ENCODE data around the gene TMEM245.
"Not testable (repeated sequence)": the region's sequence is repeated elsewhere in the genome, so short reads cannot be mapped to it uniquely, and the experiment has no call there.

Gene TMEM245

DNA sequence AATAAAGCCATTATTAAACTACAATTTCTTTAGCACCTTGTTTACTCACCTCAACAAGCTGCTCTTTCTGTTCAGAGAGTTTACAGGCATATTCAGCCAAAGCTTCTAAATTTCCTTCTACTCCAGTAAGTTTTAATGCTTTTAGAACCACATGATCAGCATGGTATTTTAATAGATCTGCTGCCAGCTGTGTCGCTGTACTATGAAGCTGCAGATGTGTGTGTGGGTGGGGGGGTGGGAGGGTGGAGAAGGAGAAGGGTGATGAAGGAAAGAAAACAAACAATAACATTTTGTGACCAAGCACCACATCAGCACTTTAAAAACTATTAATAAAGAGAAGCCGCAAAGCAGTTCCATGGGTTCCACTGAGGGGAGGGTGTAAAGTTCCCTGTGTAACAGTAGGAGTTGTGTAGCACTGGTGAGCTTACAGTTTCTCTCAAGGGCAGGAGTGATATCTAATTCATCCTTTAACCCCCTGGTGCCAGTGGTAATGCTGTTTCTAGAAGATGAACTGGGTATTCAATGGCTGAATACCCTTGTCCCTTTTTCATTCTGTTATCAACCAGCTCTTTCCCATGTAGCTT, 147.0 kb downstream of the TMEM245 start:
- Mint-ChIP-seq H3K27me3 (no peaks in the 10 kb centered on the region), H3K27ac (ENCODE audit: low read depth) (no peak overlapping the region), H3K36me3 (ENCODE audit: insufficient read depth) (no peaks in the 10 kb centered on the region), H3K4me3 (no peak overlapping the region), H3K4me1 (no peaks in the 10 kb centered on the region), H3K9me3 (no peaks in the 10 kb centered on the region)
- DNase-seq (ENCODE audit: low spot score in 2 of 2) = no peak
- ATAC-seq (replicated peaks; ENCODE audit: extremely low read depth, poor library complexity, severe bottlenecking) = no peak

DNA sequence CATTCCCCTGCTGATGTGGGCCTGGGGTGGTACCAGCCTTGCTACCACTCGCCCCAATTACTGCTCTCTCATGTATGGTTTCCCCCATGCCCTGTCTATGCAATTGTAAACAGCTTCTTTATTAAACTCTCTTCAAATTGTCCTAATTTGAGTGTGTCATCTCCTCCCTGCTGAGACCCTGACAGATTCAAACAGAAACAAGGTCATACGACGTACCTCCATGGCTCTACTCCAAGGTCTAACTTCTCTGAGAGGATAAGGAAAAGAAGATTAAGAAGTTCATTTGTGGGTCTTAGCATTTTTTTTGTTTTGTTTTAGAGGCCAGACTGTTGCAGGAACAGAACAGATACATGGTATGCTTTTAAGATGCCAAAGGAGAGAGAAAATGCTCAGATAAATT, 147.6 kb downstream of the TMEM245 start:
- no peak overlapping the region for H3K27ac Mint-ChIP-seq (ENCODE audit: low read depth)
- no peaks in the 10 kb centered on the region for H3K36me3 Mint-ChIP-seq (ENCODE audit: insufficient read depth)
- H3K4me3 Mint-ChIP-seq = no peak overlapping the region
- DNase-seq (ENCODE audit: low spot score in 2 of 2) (no peak), ATAC-seq (replicated peaks; ENCODE audit: extremely low read depth, poor library complexity, severe bottlenecking) (no peak)
- no peaks in the 10 kb centered on the region for H3K4me1 Mint-ChIP-seq
- H3K27me3 Mint-ChIP-seq = no peaks in the 10 kb centered on the region
- no peaks in the 10 kb centered on the region for H3K9me3 Mint-ChIP-seq

DNA sequence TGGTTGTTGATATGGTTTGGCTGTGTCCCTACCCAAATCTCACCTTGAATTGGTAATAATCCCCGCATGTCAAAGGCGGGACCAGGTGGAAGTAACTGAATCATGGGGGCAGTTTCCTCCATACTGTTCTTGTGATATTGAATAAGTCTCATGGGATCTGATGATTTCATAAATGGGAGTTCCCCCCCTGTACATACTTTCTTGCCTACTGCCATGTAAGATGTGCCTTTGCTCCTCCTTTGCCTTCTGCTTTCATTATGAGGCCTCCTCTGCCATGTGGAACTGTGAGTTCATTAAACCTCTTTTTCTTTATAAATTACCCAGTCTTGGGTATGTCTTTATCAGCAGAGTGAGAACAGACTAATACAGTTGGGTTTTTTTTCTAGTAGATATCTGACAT, 148.4 kb downstream of the TMEM245 start:
- H3K4me1 Mint-ChIP-seq; H3K9me3 Mint-ChIP-seq; H3K4me3 Mint-ChIP-seq; H3K27ac Mint-ChIP-seq (ENCODE audit: low read depth); H3K36me3 Mint-ChIP-seq (ENCODE audit: insufficient read depth); ATAC-seq (replicated peaks; ENCODE audit: extremely low read depth, poor library complexity, severe bottlenecking); H3K27me3 Mint-ChIP-seq; DNase-seq (ENCODE audit: low spot score in 2 of 2): not testable (repeated sequence)

DNA sequence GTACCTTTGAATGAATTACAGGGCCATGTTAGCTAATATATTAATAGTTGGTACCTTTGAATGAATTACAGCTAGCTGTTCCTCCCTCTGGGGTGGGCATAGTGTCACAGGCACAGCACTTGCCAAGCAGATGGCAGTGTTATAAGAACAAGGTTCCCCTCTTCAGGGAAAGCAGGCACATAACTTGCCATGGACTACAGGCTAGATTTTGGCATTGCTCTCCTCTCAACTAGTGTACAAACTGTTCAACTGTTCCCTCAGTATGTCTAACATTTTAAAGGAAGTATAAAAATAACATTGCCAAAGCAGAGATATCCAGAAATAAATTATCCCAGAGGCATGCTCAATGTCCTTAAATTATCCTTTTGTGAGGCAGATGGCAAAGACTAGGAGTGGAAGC, 151.8 kb downstream of the TMEM245 start:
- H3K27ac Mint-ChIP-seq (ENCODE audit: low read depth) = no peak overlapping the region
- no peak overlapping the region for H3K4me3 Mint-ChIP-seq
- no peaks in the 10 kb centered on the region for H3K9me3 Mint-ChIP-seq
- H3K27me3 Mint-ChIP-seq = no peaks in the 10 kb centered on the region
- H3K4me1 Mint-ChIP-seq = no peaks in the 10 kb centered on the region
- no peaks in the 10 kb centered on the region for H3K36me3 Mint-ChIP-seq (ENCODE audit: insufficient read depth)
- DNase-seq (ENCODE audit: low spot score in 2 of 2) (no peak), ATAC-seq (replicated peaks; ENCODE audit: extremely low read depth, poor library complexity, severe bottlenecking) (no peak)

Measured in central memory CD8-positive, alpha-beta T cell (primary cell).